Astrocyte (in vitro differentiated cells and primary cell): Measurements from ENCODE around the gene SARS1. TPM values are rescaled to one million over a fixed set of nuclear protein-coding genes. Genes with fewer than 3 reads are reported as not detected.

Experiments used
- DNase-seq: peaks from one replicate; pipeline ENCODE4 v3.0.0-alpha.2; 2010; ENCODE audit warnings: low read depth
- FAIRE-seq: peaks from 2 replicates; lab custom pipeline; 2011; peaks lifted over from hg19 to GRCh38; lab: Jason Lieb, UNC
- H2AFZ ChIP-seq: 2 replicates; pipeline ENCODE4 v1.6.0; 2012; ENCODE audit warnings: low read depth, low read length, inconsistent platforms
- H3K27ac ChIP-seq: 2 replicates; pipeline ENCODE4 v1.5.1; 2011; ENCODE audit warnings: low read depth, low read length, inconsistent platforms
- H3K27me3 ChIP-seq: 2 replicates; pipeline ENCODE4 v1.6.0; 2011; ENCODE audit warnings: low read length, inconsistent platforms; ENCODE audit not compliant: insufficient read depth
- H3K36me3 ChIP-seq: 2 replicates; pipeline ENCODE4 v1.5.1; 2011; ENCODE audit warnings: low read length, inconsistent platforms; ENCODE audit not compliant: insufficient read depth
- H3K4me1 ChIP-seq: 2 replicates; pipeline ENCODE4 v1.5.1; 2011; ENCODE audit warnings: low read length, inconsistent platforms; ENCODE audit not compliant: insufficient read depth
- H3K4me2 ChIP-seq: 2 replicates; pipeline ENCODE4 v1.6.0; 2012; ENCODE audit warnings: low read length, inconsistent platforms
- H3K4me3 ChIP-seq: 2 replicates; pipeline ENCODE4 v1.5.1; 2011; ENCODE audit warnings: low read depth, mild to moderate bottlenecking, low read length, inconsistent platforms; ENCODE audit not compliant: insufficient read depth
- H3K79me2 ChIP-seq: 2 replicates; pipeline ENCODE4 v1.6.0; 2012; ENCODE audit warnings: mild to moderate bottlenecking, low read length, inconsistent platforms; ENCODE audit not compliant: insufficient read depth
- H3K9ac ChIP-seq: 2 replicates; pipeline ENCODE4 v1.6.0; 2012; ENCODE audit warnings: mild to moderate bottlenecking, low read length, inconsistent platforms
- H3K9me3 ChIP-seq: 2 replicates; pipeline ENCODE4 v1.5.1; 2012; ENCODE audit warnings: low read depth, mild to moderate bottlenecking, low read length, inconsistent platforms; ENCODE audit not compliant: insufficient read depth
- H4K20me1 ChIP-seq: 2 replicates; pipeline ENCODE4 v1.6.0; 2012; ENCODE audit warnings: low read length, inconsistent platforms; ENCODE audit not compliant: insufficient read depth
- H3K27ac Mint-ChIP-seq: one replicate; pipeline ENCODE4 v1.8.0; 2021; ENCODE audit warnings: mild to moderate bottlenecking, mixed read lengths; ENCODE audit not compliant: unreplicated experiment
- H3K27me3 Mint-ChIP-seq: one replicate; pipeline ENCODE4 v1.8.0; 2021; ENCODE audit warnings: low read depth, mixed read lengths; ENCODE audit not compliant: unreplicated experiment
- H3K36me3 Mint-ChIP-seq: one replicate; pipeline ENCODE4 v1.8.0; 2021; ENCODE audit warnings: low read depth, mixed read lengths; ENCODE audit not compliant: unreplicated experiment
- H3K4me1 Mint-ChIP-seq: one replicate; pipeline ENCODE4 v1.8.0; 2021; ENCODE audit warnings: low read depth, mixed read lengths; ENCODE audit not compliant: unreplicated experiment
- H3K4me3 Mint-ChIP-seq: one replicate; pipeline ENCODE4 v1.8.0; 2021; ENCODE audit warnings: mild to moderate bottlenecking, moderate library complexity, mixed read lengths; ENCODE audit not compliant: unreplicated experiment
- H3K9me3 Mint-ChIP-seq: one replicate; pipeline ENCODE4 v1.8.0; 2021; ENCODE audit warnings: mild to moderate bottlenecking, mixed read lengths; ENCODE audit not compliant: unreplicated experiment
- CTCF ChIP-seq: IDR thresholded peaks from 2 replicates; pipeline ENCODE4 v1.5.1; 2011; ENCODE audit warnings: low read depth, mild to moderate bottlenecking, inconsistent platforms, low read length, moderate library complexity; ENCODE audit not compliant: insufficient read depth
- EZH2 ChIP-seq: IDR thresholded peaks from 2 replicates; pipeline ENCODE4 v1.6.1; 2012; ENCODE audit warnings: mild to moderate bottlenecking, low read length, inconsistent platforms; ENCODE audit not compliant: insufficient read depth
- total RNA-seq: library from RNA; stranded (reverse); gene quantifications from 2 replicates; pipeline ENCODE4 v1.2.1, GENCODE V29; 2021

The SARS1 gene
- total RNA-seq, 1 donor from 2014 or later = 355 TPM

- Mint-ChIP-seq H3K36me3 (no peaks in the 10 kb centered on the region), H3K4me1 (peaks cover 16% of the 10 kb centered on the region), H3K27ac (no peak overlapping the region), H3K4me3 (no peak overlapping the region), H3K27me3 (no peaks in the 10 kb centered on the region), H3K9me3 (peaks cover 2% of the 10 kb centered on the region)
- no peak for FAIRE-seq
- no peak for DNase-seq
- Histone ChIP-seq H2AFZ (no peak overlapping the region), H3K79me2 (no peaks in the 10 kb centered on the region), H3K4me2 (no peak overlapping the region), H4K20me1 (no peaks in the 10 kb centered on the region), H3K36me3 (no peaks in the 10 kb centered on the region), H3K4me1 (peaks cover 6% of the 10 kb centered on the region), H3K4me3 (no peak overlapping the region), H3K9ac (no peak overlapping the region), H3K9me3 (no peaks in the 10 kb centered on the region), H3K27me3 (no peaks in the 10 kb centered on the region), H3K27ac (no peak overlapping the region)
- TF ChIP-seq EZH2 (no peak), CTCF (no peak)
Observed at GRCh38 chr1:109207467-109208103, 6.1 kb upstream of the SARS1 start.

GRCh38 chr1:109208394-109208793 is 5.3 kb upstream of the SARS1 start:
- TF ChIP-seq CTCF = no peak
- Histone ChIP-seq H3K9ac (no peak overlapping the region), H3K36me3 (no peaks in the 10 kb centered on the region), H4K20me1 (no peaks in the 10 kb centered on the region), H2AFZ (no peak overlapping the region), H3K4me2 (peak overlapping the region; percentile 59), H3K4me3 (no peak overlapping the region), H3K79me2 (no peaks in the 10 kb centered on the region), H3K27me3 (no peaks in the 10 kb centered on the region), H3K27ac (no peak overlapping the region), H3K4me1 (peaks cover 7% of the 10 kb centered on the region), H3K9me3 (no peaks in the 10 kb centered on the region)
- DNase-seq (peak; percentile 21), FAIRE-seq (no peak)
- H3K4me3 Mint-ChIP-seq = no peak overlapping the region
- no peaks in the 10 kb centered on the region for H3K36me3 Mint-ChIP-seq
- no peak overlapping the region for H3K27ac Mint-ChIP-seq
- peaks cover 16% of the 10 kb centered on the region for H3K4me1 Mint-ChIP-seq
- H3K9me3 Mint-ChIP-seq = peaks cover 2% of the 10 kb centered on the region
- no peaks in the 10 kb centered on the region for H3K27me3 Mint-ChIP-seq

- TF ChIP-seq CTCF (no peak), EZH2 (no peak)
- no peak overlapping the region for H3K4me3 ChIP-seq
- peaks cover 2% of the 10 kb centered on the region for H3K9me3 Mint-ChIP-seq
Observed at GRCh38 chr1:109208836-109209463, 4.8 kb upstream of the SARS1 start.

More at GRCh38 chr1:109208836-109209463, 4.8 kb upstream of the SARS1 start:
- peak overlapping the region; percentile 60 for H3K4me2 ChIP-seq
- H3K4me3 Mint-ChIP-seq = peak overlapping the region; percentile 23
- no peaks in the 10 kb centered on the region for H3K27me3 ChIP-seq
- H3K9ac ChIP-seq = peak overlapping the region; percentile 29
- H3K27ac ChIP-seq = no peak overlapping the region
- peak overlapping the region; percentile 55 for H2AFZ ChIP-seq
- H3K9me3 ChIP-seq = no peaks in the 10 kb centered on the region
- H3K27ac Mint-ChIP-seq = peak overlapping the region; percentile 49
- H3K27me3 Mint-ChIP-seq = no peaks in the 10 kb centered on the region
- no peaks in the 10 kb centered on the region for H3K36me3 ChIP-seq
- H3K79me2 ChIP-seq = peaks cover 2% of the 10 kb centered on the region
- no peaks in the 10 kb centered on the region for H4K20me1 ChIP-seq
- peaks cover 9% of the 10 kb centered on the region for H3K4me1 ChIP-seq
- DNase-seq (peak; percentile 26), FAIRE-seq (no peak)
- peaks cover 16% of the 10 kb centered on the region for H3K4me1 Mint-ChIP-seq
- no peaks in the 10 kb centered on the region for H3K36me3 Mint-ChIP-seq
